ENCODE measurements around the gene E2F2. TPM values are rescaled to one million over a fixed set of nuclear protein-coding genes. Genes with fewer than 3 reads are reported as not detected.

The E2F2 gene
- polyA plus RNA-seq, 1 of the 3 experiments (the other 2 are of a cell fraction), result 0.43 TPM

DNA sequence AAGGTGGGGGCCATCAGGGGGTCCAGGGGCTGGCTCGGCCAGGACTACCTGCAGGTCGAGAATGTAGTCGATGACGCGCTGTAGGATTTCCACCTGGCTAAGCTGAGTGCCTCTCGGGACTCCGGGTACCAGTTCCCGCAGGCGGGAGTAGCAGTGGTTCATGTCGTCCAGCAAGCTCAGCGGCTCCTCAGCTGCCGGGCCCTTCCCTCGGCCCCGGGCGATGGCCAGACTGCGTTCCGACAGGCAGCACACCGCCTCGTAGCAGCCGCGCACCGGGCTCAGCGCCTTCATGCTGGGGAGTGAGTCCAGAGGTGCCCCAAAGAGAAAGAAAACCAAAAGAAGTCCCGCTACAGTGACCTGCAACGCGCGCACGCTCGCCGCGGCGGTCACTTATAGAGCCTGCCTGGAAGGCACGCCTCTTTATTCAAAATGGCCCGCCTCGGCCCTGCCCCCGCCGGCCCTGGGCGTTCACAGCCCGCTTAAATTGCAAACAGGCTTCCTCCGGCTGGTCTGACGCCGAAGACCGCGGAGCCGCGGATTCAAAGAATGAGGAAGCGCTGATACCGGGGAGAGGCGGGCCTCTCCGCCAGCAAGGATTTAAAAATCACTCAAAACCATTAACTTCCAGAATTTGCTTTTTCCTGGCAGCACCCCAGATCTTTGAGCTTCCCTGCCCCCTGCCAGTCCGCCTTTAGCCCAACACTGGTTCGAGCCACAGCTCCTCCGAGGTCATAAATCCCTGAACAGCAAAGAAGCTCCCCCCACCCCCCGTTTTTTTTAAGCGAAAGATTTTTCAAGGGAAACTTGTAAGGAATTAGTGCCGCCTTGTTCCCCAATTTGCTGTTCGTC is 28.3 kb upstream of the E2F2 start, which contains the start of gene ID3 (continued):
- TF ChIP-seq NFIC (IDR thresholded peaks at IDR 0.05; ENCODE audit: borderline replicate concordance) (peak; percentile 38; the same call in 1 of the 2 replicates), GATA2 (CRISPR knock-in tag; IDR thresholded peaks at IDR 0.05) (no peak), RFX5 (IDR thresholded peaks at IDR 0.05; ENCODE audit: low read length) (peak; percentile 26; the same call in 1 of the 2 replicates), EP300 (IDR thresholded peaks at IDR 0.05; ENCODE audit: borderline replicate concordance in 1 of 2, low read depth in 1 of 2, low read length in 1 of 2) (peak; percentile 14 to 58; a peak in 3 of 4 replicates), GABPA (IDR thresholded peaks at IDR 0.05; ENCODE audit: low read depth) (no peak), FOSL2 (IDR thresholded peaks at IDR 0.05; ENCODE audit: borderline replicate concordance, low read depth) (peak; percentile 2; the same call in 1 of the 2 replicates), FOXM1 (IDR thresholded peaks at IDR 0.05; ENCODE audit: low read depth) (peak; percentile 43; the same call in 1 of the 2 replicates), TCF12 (IDR thresholded peaks at IDR 0.05) (peak; percentile 79)
- TF ChIP-seq, protein P1, sequence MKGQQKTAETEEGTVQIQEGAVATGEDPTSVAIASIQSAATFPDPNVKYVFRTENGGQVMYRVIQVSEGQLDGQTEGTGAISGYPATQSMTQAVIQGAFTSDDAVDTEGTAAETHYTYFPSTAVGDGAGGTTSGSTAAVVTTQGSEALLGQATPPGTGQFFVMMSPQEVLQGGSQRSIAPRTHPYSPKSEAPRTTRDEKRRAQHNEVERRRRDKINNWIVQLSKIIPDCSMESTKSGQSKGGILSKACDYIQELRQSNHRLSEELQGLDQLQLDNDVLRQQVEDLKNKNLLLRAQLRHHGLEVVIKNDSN (IDR thresholded peaks at IDR 0.05; ENCODE audit: borderline replicate concordance, low read depth), result no peak
- TF ChIP-seq, protein P2, sequence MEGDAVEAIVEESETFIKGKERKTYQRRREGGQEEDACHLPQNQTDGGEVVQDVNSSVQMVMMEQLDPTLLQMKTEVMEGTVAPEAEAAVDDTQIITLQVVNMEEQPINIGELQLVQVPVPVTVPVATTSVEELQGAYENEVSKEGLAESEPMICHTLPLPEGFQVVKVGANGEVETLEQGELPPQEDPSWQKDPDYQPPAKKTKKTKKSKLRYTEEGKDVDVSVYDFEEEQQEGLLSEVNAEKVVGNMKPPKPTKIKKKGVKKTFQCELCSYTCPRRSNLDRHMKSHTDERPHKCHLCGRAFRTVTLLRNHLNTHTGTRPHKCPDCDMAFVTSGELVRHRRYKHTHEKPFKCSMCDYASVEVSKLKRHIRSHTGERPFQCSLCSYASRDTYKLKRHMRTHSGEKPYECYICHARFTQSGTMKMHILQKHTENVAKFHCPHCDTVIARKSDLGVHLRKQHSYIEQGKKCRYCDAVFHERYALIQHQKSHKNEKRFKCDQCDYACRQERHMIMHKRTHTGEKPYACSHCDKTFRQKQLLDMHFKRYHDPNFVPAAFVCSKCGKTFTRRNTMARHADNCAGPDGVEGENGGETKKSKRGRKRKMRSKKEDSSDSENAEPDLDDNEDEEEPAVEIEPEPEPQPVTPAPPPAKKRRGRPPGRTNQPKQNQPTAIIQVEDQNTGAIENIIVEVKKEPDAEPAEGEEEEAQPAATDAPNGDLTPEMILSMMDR (IDR thresholded peaks at IDR 0.05), result no peak

DNA sequence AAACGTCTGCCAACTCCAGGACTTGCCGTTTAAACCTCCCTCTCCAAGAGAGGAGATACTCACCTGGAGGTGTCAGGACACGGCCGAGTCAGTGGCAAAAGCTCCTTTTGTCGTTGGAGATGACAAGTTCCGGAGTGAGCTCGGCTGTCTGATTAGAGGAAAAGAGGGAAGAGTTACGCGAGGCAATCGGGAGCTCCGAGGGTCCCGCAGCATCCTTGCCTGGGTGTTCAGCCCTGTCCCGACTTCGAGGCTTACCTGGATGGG is 27.8 kb upstream of the E2F2 start:
- 0% methylated on average over 5 of the region's 14 CpGs for WGBS (ENCODE audit: low lambda C conversion rate)
- ChIA-PET CTCF (interaction anchor here (1.1 to 11.0 kb wide), 11 partner anchors 10 to 79 kb away, joined by 3 to 97 read pairs (median 5); no protein-coding TSS in a partner anchor), POLR2A (interaction anchor here (1.0 to 2.9 kb wide), 8 partner anchors 10 to 219 kb away, joined by 3 to 14 read pairs (median 6); partner anchors contain the start of genes E2F2 and PITHD1)
- H3K27ac ChIP-seq (ENCODE audit: low read depth in 2 of 2, low read length in 1 of 2), result peak overlapping the region; percentile 98 to 100
- H2AFZ ChIP-seq (ENCODE audit: low read depth), result no peak overlapping the region
- H4K20me1 ChIP-seq (ENCODE audit: insufficient read depth), result peaks cover 30% of the 10 kb centered on the region
- H3K79me2 ChIP-seq (ENCODE audit: insufficient read depth), result peaks cover 41% of the 10 kb centered on the region
- H3K36me3 ChIP-seq (replicated peaks in 1 of 2; ENCODE audit: control insufficient read depth in 1 of 2, insufficient read depth in 2 of 2, low read length in 1 of 2), result peaks cover 2 to 23% of the 10 kb centered on the region in 2 experiments
- peaks cover 60 to 82% of the 10 kb centered on the region in 2 experiments for H3K4me1 ChIP-seq (ENCODE audit: control insufficient read depth in 1 of 2, insufficient read depth in 2 of 2, low read depth in 1 of 2, low read length in 1 of 2)
- DNase-seq, result no peak
- peak overlapping the region; percentile 88 to 92 for H3K4me3 ChIP-seq (ENCODE audit: low read depth in 2 of 2, low read length in 1 of 2)
- H3K9me2 ChIP-seq, result no peaks in the 10 kb centered on the region
- H3F3A ChIP-seq (replicated peaks; ENCODE audit: insufficient read depth), result peaks cover 74% of the 10 kb centered on the region
- H3K4me2 ChIP-seq, result peak overlapping the region; percentile 93
- peak overlapping the region; percentile 99 for H3K9ac ChIP-seq
- no peaks in the 10 kb centered on the region for H3K27me3 ChIP-seq (ENCODE audit: insufficient read depth)
- no peaks in the 10 kb centered on the region for H3K9me3 ChIP-seq
- TF ChIP-seq TAF1 (IDR thresholded peaks at IDR 0.05; ENCODE audit: borderline replicate concordance, low read depth, low read length) (no peak), RAD21 (IDR thresholded peaks at IDR 0.05; ENCODE audit: low read length) (no peak), GATA2 (CRISPR knock-in tag; IDR thresholded peaks at IDR 0.05) (no peak), EP300 (IDR thresholded peaks at IDR 0.05; ENCODE audit: borderline replicate concordance in 1 of 2, low read depth in 1 of 2, low read length in 1 of 2) (no peak), YY1 (IDR thresholded peaks at IDR 0.05; ENCODE audit: low read depth) (no peak), SMC3 (IDR thresholded peaks at IDR 0.05; ENCODE audit: low read depth, low read length) (no peak), GABPA (IDR thresholded peaks at IDR 0.05; ENCODE audit: low read depth) (no peak), MEF2A (IDR thresholded peaks at IDR 0.05; ENCODE audit: borderline replicate concordance, low read depth) (no peak), NRF1 (IDR thresholded peaks at IDR 0.05; ENCODE audit: low read depth, low read length) (no peak)
- TF ChIP-seq, protein P3, sequence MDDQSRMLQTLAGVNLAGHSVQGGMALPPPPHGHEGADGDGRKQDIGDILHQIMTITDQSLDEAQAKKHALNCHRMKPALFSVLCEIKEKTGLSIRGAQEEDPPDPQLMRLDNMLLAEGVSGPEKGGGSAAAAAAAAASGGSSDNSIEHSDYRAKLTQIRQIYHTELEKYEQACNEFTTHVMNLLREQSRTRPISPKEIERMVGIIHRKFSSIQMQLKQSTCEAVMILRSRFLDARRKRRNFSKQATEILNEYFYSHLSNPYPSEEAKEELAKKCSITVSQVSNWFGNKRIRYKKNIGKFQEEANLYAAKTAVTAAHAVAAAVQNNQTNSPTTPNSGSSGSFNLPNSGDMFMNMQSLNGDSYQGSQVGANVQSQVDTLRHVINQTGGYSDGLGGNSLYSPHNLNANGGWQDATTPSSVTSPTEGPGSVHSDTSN (IDR thresholded peaks at IDR 0.05), result no peak
- TF ChIP-seq, protein P4, sequence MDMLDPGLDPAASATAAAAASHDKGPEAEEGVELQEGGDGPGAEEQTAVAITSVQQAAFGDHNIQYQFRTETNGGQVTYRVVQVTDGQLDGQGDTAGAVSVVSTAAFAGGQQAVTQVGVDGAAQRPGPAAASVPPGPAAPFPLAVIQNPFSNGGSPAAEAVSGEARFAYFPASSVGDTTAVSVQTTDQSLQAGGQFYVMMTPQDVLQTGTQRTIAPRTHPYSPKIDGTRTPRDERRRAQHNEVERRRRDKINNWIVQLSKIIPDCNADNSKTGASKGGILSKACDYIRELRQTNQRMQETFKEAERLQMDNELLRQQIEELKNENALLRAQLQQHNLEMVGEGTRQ (IDR thresholded peaks at IDR 0.05; ENCODE audit: borderline replicate concordance, low read depth, low read length), result no peak
- TF ChIP-seq, protein P1 (IDR thresholded peaks at IDR 0.05; ENCODE audit: borderline replicate concordance, low read depth), result no peak
- TF ChIP-seq, protein P5, sequence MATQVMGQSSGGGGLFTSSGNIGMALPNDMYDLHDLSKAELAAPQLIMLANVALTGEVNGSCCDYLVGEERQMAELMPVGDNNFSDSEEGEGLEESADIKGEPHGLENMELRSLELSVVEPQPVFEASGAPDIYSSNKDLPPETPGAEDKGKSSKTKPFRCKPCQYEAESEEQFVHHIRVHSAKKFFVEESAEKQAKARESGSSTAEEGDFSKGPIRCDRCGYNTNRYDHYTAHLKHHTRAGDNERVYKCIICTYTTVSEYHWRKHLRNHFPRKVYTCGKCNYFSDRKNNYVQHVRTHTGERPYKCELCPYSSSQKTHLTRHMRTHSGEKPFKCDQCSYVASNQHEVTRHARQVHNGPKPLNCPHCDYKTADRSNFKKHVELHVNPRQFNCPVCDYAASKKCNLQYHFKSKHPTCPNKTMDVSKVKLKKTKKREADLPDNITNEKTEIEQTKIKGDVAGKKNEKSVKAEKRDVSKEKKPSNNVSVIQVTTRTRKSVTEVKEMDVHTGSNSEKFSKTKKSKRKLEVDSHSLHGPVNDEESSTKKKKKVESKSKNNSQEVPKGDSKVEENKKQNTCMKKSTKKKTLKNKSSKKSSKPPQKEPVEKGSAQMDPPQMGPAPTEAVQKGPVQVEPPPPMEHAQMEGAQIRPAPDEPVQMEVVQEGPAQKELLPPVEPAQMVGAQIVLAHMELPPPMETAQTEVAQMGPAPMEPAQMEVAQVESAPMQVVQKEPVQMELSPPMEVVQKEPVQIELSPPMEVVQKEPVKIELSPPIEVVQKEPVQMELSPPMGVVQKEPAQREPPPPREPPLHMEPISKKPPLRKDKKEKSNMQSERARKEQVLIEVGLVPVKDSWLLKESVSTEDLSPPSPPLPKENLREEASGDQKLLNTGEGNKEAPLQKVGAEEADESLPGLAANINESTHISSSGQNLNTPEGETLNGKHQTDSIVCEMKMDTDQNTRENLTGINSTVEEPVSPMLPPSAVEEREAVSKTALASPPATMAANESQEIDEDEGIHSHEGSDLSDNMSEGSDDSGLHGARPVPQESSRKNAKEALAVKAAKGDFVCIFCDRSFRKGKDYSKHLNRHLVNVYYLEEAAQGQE (IDR thresholded peaks at IDR 0.05; ENCODE audit: low read depth, low read length), result no peak

All from SK-N-SH (cell line).